Lower leg skin (tissue), 3 donors: Measurements from ENCODE around the gene MRPL23.

ENCODE experiments used
- POLR2A ChIP-seq, 2 donors: fragments of 450-650 bp; IDR thresholded peaks; one replicate each; pipeline ENCODE4 v1.6.1; 2016 to 2017; ENCODE audit warnings: antibody characterized with exemption in 2 of 2, mild to moderate bottlenecking in 1 of 2, moderate library complexity in 1 of 2
- TF ChIP-seq, protein P1 (sequence below), 3 donors: fragments of 450-650 bp; IDR thresholded peaks; one replicate each; pipeline ENCODE4 v1.5.1; 2016; ENCODE audit warnings: antibody characterized with exemption in 3 of 3, mild to moderate bottlenecking in 3 of 3, moderate library complexity in 2 of 3

DNA sequence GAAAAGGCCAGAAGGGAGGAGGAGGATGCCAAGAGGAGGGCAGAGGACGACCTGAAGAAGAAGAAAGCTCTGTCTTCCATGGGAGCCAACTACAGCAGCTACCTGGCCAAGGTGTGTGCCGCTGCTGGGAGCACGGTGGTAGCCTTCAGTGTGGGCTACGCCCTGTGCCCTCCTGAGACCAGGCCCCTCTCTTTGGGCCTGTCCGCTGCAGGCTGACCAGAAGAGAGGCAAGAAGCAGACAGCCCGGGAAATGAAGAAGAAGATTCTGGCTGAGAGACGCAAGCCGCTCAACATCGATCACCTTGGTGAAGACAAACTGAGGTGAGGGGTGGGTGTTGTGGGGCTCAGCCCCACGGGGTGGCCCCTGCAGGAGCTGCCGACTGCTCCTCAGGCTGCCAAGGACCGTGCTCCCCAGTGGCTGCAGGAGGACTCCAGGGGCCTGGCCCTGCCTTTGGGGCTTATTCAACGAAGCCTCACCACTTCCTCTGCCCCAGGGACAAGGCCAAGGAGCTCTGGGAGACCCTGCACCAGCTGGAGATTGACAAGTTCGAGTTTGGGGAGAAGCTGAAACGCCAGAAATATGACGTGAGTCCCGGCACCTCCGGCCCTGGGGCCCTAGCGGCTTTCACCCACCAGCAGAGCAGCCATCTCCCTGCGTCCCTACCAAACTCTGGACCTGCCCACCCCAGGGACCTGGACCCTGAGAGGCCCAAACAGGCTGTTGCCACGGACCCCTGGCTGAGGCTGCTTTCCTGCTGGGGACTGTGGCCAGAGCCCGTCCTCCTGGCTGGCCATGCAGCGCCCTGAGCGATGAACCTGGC is 12.6 kb upstream of the MRPL23 start:
- TF ChIP-seq POLR2A (IDR thresholded peaks at IDR 0.05) = no peak
- TF ChIP-seq, protein P1, sequence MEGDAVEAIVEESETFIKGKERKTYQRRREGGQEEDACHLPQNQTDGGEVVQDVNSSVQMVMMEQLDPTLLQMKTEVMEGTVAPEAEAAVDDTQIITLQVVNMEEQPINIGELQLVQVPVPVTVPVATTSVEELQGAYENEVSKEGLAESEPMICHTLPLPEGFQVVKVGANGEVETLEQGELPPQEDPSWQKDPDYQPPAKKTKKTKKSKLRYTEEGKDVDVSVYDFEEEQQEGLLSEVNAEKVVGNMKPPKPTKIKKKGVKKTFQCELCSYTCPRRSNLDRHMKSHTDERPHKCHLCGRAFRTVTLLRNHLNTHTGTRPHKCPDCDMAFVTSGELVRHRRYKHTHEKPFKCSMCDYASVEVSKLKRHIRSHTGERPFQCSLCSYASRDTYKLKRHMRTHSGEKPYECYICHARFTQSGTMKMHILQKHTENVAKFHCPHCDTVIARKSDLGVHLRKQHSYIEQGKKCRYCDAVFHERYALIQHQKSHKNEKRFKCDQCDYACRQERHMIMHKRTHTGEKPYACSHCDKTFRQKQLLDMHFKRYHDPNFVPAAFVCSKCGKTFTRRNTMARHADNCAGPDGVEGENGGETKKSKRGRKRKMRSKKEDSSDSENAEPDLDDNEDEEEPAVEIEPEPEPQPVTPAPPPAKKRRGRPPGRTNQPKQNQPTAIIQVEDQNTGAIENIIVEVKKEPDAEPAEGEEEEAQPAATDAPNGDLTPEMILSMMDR (IDR thresholded peaks at IDR 0.05) = no peak
